NT2/D1 (cell line): ENCODE data around the gene AHCTF1.
"Not testable (repeated sequence)": the region's sequence is repeated elsewhere in the genome, so short reads cannot be mapped to it uniquely, and the experiment has no call there.

Source experiments
- DNase-seq: peaks from one replicate; pipeline ENCODE4 v3.0.0-alpha.2; 2011; ENCODE audit warnings: low read depth, low spot score
- H3K27me3 ChIP-seq: 2 replicates; pipeline ENCODE4 v1.6.0; 2011; ENCODE audit warnings: mild to moderate bottlenecking; ENCODE audit not compliant: insufficient read length, insufficient read depth
- H3K36me3 ChIP-seq: 2 replicates; pipeline ENCODE4 v1.6.1; 2011; ENCODE audit warnings: mild to moderate bottlenecking, low read length, mixed read lengths; ENCODE audit not compliant: insufficient read depth, insufficient read length
- H3K4me1 ChIP-seq: 2 replicates; pipeline ENCODE4 v1.5.1; 2011; ENCODE audit not compliant: insufficient read depth, insufficient read length
- H3K4me3 ChIP-seq: 2 replicates; pipeline ENCODE4 v1.5.1; 2011; ENCODE audit warnings: low read depth; ENCODE audit not compliant: insufficient read length
- H3K9ac ChIP-seq: 2 replicates; pipeline ENCODE4 v1.6.0; 2011; ENCODE audit warnings: low read depth; ENCODE audit not compliant: insufficient read length
- H3K9me3 ChIP-seq: 2 replicates; pipeline ENCODE4 v1.5.1; 2011; ENCODE audit warnings: mild to moderate bottlenecking, low read length; ENCODE audit not compliant: insufficient read depth
- SUZ12 ChIP-seq: IDR thresholded peaks from 2 replicates; pipeline ENCODE4 v1.6.1; 2011; ENCODE audit not compliant: insufficient read length, insufficient read depth; ENCODE audit errors: extremely low read depth
- YY1 ChIP-seq: IDR thresholded peaks from 2 replicates; pipeline ENCODE4 v1.6.1; 2011; ENCODE audit not compliant: insufficient read length, insufficient read depth
- ZNF274 ChIP-seq: IDR thresholded peaks from 2 replicates; pipeline ENCODE4 v1.6.1; 2011; ENCODE audit warnings: mild to moderate bottlenecking, low read depth, low read length

AHCTF1 gene

DNA sequence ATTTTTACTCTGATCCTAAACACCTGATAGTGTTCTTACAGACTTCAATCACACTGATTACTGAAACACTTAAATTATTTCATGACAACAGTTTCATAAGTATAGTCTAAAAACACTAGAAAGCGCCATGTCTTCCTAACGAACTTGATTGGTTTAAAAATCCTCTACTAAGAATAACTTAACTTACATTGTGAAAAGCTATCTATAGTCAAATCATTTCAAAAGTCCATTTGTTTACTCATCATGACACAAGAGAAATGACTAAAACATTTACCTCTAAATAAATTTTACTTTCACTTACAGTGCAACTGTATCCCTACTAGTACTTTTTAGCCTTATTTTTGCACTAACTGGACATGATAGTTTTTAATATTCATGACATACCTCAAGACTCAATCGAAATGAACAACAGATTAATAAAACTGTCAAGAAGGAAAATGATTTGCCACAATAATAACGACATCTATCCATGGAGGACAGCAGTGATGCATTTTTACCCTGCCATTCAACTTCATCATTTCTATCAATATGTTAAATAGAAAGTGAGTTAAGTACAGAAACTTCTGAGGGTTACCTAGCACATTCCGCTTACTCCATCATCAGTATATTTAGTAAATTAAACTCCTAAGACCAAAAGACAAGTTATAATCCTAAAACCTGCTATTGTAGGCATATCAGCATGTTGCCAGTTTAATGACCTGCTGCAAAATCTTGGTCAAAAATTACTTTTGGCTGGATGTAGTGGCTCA lies 38.4 kb downstream of the AHCTF1 start:
- Histone ChIP-seq H3K4me1 (no peaks in the 10 kb centered on the region), H3K27me3 (no peaks in the 10 kb centered on the region), H3K9me3 (no peaks in the 10 kb centered on the region), H3K36me3 (peaks cover 93% of the 10 kb centered on the region), H3K4me3 (no peak overlapping the region), H3K9ac (no peak overlapping the region)
- no peak for DNase-seq
- TF ChIP-seq ZNF274: no peak
- TF ChIP-seq SUZ12: no peak
- TF ChIP-seq YY1: no peak

DNA sequence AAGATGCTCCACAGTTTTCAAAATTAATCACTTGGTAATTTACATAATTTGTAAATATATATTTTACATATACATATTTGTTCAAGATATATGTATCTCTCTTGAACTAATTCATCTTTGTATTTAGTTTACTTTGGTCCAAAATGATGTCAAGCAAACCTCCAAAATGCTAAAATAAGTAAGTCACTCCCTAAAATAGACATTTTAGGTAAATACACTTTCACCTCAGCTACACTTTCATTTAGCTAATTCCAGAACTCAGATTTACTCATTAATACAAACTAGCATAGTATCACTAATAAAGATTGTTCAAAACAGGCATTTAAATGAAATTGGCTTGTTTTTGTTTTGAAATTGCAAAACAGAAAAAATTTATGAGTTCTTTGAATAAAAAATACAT lies 40.6 kb downstream of the AHCTF1 start:
- no peaks in the 10 kb centered on the region for H3K4me1 ChIP-seq
- no peak overlapping the region for H3K9ac ChIP-seq

DNA sequence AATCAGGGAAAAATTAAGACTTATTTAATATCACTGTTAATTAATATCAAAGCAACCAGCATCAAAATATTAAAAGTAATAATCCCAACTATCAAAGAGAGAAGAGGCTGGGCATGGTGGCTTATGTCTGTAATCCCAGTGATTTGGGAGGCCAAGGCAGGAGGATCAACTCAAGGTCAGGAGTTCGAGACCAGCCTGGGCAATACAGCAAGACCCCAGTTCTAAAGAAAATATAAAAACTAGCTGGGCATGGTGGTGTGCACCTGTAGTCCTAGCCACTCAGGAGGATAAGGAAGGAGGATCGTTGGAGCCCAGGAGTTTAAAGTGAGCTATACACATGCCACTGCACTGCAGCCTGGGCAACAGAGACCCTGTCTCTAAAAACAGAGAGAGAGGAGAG lies 43.2 kb downstream of the AHCTF1 start:
- Histone ChIP-seq H3K36me3 (peaks cover 96% of the 10 kb centered on the region), H3K9me3 (no peaks in the 10 kb centered on the region), H3K9ac (no peak overlapping the region), H3K27me3 (no peaks in the 10 kb centered on the region), H3K4me3 (no peak overlapping the region), H3K4me1 (no peaks in the 10 kb centered on the region)
- TF ChIP-seq YY1 (no peak), ZNF274 (no peak), SUZ12 (no peak)
- DNase-seq: no peak

More for the DNA sequence above, 40.6 kb downstream of the AHCTF1 start:
- TF ChIP-seq SUZ12: no peak
- TF ChIP-seq YY1: no peak
- TF ChIP-seq ZNF274: no peak
- H3K27me3 ChIP-seq: no peaks in the 10 kb centered on the region
- peaks cover 95% of the 10 kb centered on the region for H3K36me3 ChIP-seq
- no peaks in the 10 kb centered on the region for H3K9me3 ChIP-seq
- DNase-seq: no peak
- no peak overlapping the region for H3K4me3 ChIP-seq

DNA sequence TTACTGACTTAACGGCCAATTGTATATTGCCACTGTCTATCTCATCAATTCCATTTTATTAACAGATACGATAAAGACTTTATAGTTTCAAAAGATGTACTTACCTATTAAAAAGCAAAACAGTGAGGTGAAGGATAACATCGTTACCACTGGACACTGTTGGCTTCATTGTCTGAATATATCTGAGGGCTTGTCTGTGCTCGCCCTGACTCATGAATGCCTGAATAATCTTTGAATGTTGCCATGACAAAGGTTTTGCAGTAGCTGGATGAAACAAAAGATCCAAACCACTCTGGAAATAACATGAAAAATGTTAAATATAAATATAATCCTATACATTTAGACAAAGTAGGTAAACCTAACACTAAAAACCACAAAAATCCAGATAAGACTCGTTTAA lies 46.4 kb downstream of the AHCTF1 start:
- not testable (repeated sequence) for H3K4me1 ChIP-seq, H3K9me3 ChIP-seq, H3K27me3 ChIP-seq, H3K4me3 ChIP-seq, DNase-seq, H3K9ac ChIP-seq
- H3K36me3 ChIP-seq: peaks cover 75% of the 10 kb centered on the region

GRCh38 chr1:246878551-246878950 lies 53.2 kb downstream of the AHCTF1 start:
- Histone ChIP-seq H3K27me3 (no peaks in the 10 kb centered on the region), H3K9me3 (no peaks in the 10 kb centered on the region), H3K36me3 (peaks cover 72% of the 10 kb centered on the region), H3K9ac (no peak overlapping the region), H3K4me1 (no peaks in the 10 kb centered on the region), H3K4me3 (no peak overlapping the region)
- DNase-seq: no peak
- TF ChIP-seq YY1 (no peak), ZNF274 (no peak), SUZ12 (no peak)

GRCh38 chr1:246876431-246876830 lies 55.3 kb downstream of the AHCTF1 start:
- no peak for DNase-seq
- H3K9ac ChIP-seq: no peak overlapping the region
- H3K4me1 ChIP-seq: no peaks in the 10 kb centered on the region
- TF ChIP-seq SUZ12 (no peak), YY1 (no peak), ZNF274 (no peak)
- H3K36me3 ChIP-seq: peaks cover 84% of the 10 kb centered on the region
- no peaks in the 10 kb centered on the region for H3K9me3 ChIP-seq
- H3K27me3 ChIP-seq: no peaks in the 10 kb centered on the region
- H3K4me3 ChIP-seq: no peak overlapping the region

DNA sequence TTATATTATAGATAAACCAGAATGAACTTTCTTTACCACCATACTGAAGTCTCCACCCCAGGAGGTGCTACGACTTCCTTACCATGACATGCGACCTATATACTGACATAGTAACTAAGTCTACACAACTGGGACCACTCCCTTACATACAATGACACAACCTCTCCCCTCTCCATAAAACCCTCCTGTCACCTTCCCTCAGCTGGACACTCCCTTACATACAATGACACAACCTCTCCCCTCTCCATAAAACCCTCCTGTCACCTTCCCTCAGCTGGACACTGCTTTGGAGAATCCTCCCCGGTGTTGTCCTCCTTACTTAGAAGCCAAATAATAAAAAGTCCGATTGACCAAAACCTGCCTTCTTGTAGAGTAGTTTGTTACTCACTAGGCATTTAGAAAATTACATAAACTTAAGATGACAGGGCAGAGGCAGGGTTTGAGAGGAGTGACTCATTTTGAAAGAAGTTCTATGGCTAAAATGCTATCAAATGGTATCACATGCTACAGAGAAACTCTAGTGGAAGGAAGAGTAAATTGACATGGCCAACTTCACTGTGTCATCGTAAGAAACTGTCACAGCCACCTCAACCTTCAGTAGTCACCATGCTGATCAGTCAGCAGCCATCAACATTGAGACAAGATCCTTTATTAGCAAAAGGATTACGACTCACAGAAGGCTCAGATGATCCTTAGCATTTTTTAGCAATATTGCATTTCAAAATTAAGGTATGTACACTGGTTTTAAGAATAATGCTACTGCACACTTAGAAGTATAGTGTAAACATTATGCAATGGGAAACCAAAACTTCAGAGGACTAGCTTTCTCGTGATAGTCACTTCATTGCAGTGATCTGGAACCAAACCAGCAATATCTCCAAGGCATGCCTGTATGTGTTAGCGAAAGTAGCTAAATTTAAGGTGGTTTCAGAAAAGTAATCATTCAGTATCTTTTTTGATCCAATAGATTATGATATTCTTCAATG lies 56.4 kb downstream of the AHCTF1 start:
- Histone ChIP-seq H3K4me1 (no peaks in the 10 kb centered on the region), H3K9me3 (no peaks in the 10 kb centered on the region), H3K9ac (no peak overlapping the region), H3K27me3 (no peaks in the 10 kb centered on the region), H3K4me3 (no peak overlapping the region), H3K36me3 (peaks cover 95% of the 10 kb centered on the region)
- TF ChIP-seq ZNF274 (no peak), YY1 (no peak), SUZ12 (no peak)
- no peak for DNase-seq

GRCh38 chr1:246865921-246866320 lies 65.8 kb downstream of the AHCTF1 start:
- peaks cover 70% of the 10 kb centered on the region for H3K36me3 ChIP-seq
- no peak for DNase-seq
- H3K27me3 ChIP-seq: no peaks in the 10 kb centered on the region
- no peaks in the 10 kb centered on the region for H3K4me1 ChIP-seq
- H3K9ac ChIP-seq: no peak overlapping the region
- no peaks in the 10 kb centered on the region for H3K9me3 ChIP-seq
- no peak for TF ChIP-seq ZNF274
- no peak for TF ChIP-seq YY1
- no peak for TF ChIP-seq SUZ12
- no peak overlapping the region for H3K4me3 ChIP-seq

GRCh38 chr1:246863791-246864190 lies 68.0 kb downstream of the AHCTF1 start:
- H3K4me3 ChIP-seq, DNase-seq, H3K27me3 ChIP-seq, H3K9me3 ChIP-seq, H3K9ac ChIP-seq, H3K4me1 ChIP-seq: not testable (repeated sequence)
- H3K36me3 ChIP-seq: peaks cover 69% of the 10 kb centered on the region
